Brain microvascular endothelial cell (primary cell): ENCODE results near the gene USP27X.

Experiments used
- DNase-seq: peaks from one replicate; pipeline ENCODE4 v3.0.0-alpha.2; 2020
- H3K27ac ChIP-seq: fragments of 250-450 bp; sonication (Bioruptor Pico); 2 replicates; pipeline ENCODE4 v1.5.1; 2020; ENCODE audit warnings: mild to moderate bottlenecking, moderate library complexity
- H3K27me3 ChIP-seq: fragments of 250-450 bp; sonication (Bioruptor Pico); replicated peaks from 2 replicates; pipeline ENCODE4 v1.5.1; 2020; ENCODE audit warnings: mild to moderate bottlenecking
- H3K36me3 ChIP-seq: fragments of 250-450 bp; sonication (Bioruptor Pico); replicated peaks from 2 replicates; pipeline ENCODE4 v1.5.1; 2020; ENCODE audit warnings: mild to moderate bottlenecking
- H3K4me3 ChIP-seq: 2 replicates; pipeline ENCODE4 v1.5.1; 2011; ENCODE audit warnings: low read depth, mild to moderate bottlenecking, control low read depth, low read length, moderate library complexity
- in situ Hi-C: cut with HindIII; loops from 2 replicates; pipeline ENCODE4 v1.10.0; 2017; ENCODE audit warnings: low sequenced_read_pairs, low pct_ligation_motif_present
- TF ChIP-seq, protein P1 (sequence below): IDR thresholded peaks from 2 replicates; pipeline ENCODE4 v1.5.1; 2011; ENCODE audit warnings: low read depth, mild to moderate bottlenecking, moderate library complexity, low read length, control low read depth, inconsistent platforms; ENCODE audit errors: missing control alignments

Gene USP27X

DNA sequence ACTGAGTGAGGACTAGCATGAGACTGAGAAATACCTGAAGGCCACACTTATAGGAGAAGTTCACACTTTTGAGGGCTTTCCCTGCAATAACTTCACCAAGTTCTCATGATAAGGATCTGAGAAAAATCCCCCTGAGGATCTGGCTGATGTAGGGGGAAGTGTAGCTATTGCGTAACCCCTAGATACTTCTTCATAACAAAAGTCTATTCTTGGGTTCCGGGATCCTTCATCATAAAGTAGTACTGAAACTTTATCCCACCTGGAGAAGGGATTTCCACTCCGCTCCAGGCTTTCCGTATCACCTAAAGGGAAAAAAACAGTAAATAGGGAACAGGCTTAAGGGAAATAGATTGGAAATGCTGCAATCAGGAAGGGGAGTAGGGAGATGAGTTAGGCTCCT, 13.3 kb downstream of the USP27X start:
- in situ Hi-C loops: no loop called here
- Histone ChIP-seq H3K27ac (no peak overlapping the region), H3K4me3 (no peak overlapping the region), H3K27me3 (no peaks in the 10 kb centered on the region), H3K36me3 (no peaks in the 10 kb centered on the region)
- DNase-seq: no peak
- TF ChIP-seq, protein P1, sequence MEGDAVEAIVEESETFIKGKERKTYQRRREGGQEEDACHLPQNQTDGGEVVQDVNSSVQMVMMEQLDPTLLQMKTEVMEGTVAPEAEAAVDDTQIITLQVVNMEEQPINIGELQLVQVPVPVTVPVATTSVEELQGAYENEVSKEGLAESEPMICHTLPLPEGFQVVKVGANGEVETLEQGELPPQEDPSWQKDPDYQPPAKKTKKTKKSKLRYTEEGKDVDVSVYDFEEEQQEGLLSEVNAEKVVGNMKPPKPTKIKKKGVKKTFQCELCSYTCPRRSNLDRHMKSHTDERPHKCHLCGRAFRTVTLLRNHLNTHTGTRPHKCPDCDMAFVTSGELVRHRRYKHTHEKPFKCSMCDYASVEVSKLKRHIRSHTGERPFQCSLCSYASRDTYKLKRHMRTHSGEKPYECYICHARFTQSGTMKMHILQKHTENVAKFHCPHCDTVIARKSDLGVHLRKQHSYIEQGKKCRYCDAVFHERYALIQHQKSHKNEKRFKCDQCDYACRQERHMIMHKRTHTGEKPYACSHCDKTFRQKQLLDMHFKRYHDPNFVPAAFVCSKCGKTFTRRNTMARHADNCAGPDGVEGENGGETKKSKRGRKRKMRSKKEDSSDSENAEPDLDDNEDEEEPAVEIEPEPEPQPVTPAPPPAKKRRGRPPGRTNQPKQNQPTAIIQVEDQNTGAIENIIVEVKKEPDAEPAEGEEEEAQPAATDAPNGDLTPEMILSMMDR: no peak

DNA sequence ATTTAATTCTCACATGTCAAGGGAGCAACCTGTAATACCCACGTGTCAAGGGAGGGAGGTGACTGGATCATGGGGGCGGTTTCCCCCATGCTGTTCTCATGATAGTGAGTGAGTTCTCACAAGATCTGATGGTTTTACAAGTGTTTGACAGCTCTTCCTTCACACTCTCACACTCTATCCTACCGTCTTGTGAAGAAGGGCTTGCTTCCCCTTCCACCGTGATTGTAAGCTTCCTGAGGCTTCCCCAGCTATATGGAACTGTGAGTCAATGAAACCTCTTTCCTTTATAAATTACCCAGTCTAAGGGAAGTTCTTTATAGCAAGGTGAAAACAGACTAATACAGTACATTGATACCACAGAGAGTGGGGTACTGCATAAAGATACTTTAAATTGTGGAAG, 17.7 kb downstream of the USP27X start:
- in situ Hi-C loops: no loop called here
- TF ChIP-seq, protein P1: no peak
- Histone ChIP-seq H3K27ac (no peak overlapping the region), H3K36me3 (no peaks in the 10 kb centered on the region), H3K4me3 (no peak overlapping the region), H3K27me3 (no peaks in the 10 kb centered on the region)
- no peak for DNase-seq

DNA sequence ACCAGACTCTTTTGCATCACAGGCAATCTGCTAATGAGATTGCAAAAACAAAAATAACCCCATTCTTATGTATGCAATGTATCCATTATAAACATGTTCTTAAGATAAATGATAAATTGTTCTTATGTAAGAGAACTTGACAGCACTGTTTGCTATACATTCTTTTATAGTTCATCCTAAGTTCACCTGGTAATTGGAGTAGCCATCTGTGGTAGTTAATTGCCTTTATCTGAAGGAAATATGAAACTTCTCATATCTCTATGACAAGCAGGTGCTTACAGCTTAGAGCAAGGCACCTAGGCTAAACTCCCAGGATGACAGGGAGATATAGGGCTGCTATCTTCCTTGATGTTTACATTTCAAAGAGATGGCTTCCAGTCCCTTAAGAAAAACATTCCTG, 21.8 kb downstream of the USP27X start:
- no peak overlapping the region for H3K4me3 ChIP-seq
- no peaks in the 10 kb centered on the region for H3K36me3 ChIP-seq
- no peaks in the 10 kb centered on the region for H3K27me3 ChIP-seq
- H3K27ac ChIP-seq: no peak overlapping the region
- in situ Hi-C loops: no loop called here
- TF ChIP-seq, protein P1: no peak
- no peak for DNase-seq

DNA sequence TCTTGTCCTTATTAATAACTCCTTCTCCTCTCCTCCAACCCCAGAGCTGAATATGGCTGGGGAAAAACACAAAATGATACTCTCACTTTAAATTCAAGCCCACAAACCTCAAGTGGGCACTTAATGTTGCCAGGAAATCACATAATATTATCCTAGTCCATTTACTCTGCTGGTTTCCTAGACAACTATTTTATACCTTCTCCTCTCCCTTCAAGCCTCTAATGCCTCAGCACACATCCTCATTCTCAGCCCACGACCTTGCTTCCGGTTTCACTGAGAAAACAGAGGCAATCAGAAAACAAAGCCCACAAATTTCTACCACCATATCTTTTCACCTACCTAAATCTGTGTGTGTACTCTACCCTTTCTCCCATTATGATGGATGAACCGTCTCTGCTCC, 31.1 kb downstream of the USP27X start:
- H3K36me3 ChIP-seq: no peaks in the 10 kb centered on the region
- in situ Hi-C loops: no loop called here
- DNase-seq: no peak
- no peak overlapping the region for H3K4me3 ChIP-seq
- H3K27ac ChIP-seq: no peak overlapping the region
- no peaks in the 10 kb centered on the region for H3K27me3 ChIP-seq
- TF ChIP-seq, protein P1: no peak

DNA sequence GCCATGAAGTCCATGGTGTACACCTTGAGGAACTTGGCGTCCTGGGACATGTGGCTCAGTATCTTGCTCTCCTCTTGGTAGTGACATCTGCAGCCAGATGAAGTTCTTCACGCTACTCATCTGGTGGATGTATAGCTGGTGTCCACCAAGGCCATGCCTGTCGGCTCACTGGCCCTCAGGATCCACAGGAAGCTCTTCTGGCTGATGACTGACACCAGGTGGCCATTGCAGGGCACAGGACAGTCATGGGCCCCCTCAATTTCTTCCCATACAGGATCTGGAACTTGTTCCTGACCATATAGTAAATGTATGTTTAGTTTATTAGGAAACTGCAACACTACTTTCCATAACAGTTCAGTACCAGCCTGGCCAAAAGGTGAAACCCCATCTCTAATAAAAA, 32.8 kb downstream of the USP27X start:
- no peak overlapping the region for H3K4me3 ChIP-seq
- no peaks in the 10 kb centered on the region for H3K36me3 ChIP-seq
- no peak overlapping the region for H3K27ac ChIP-seq
- TF ChIP-seq, protein P1: no peak
- in situ Hi-C loops: no loop called here
- H3K27me3 ChIP-seq: no peaks in the 10 kb centered on the region
- DNase-seq: no peak

DNA sequence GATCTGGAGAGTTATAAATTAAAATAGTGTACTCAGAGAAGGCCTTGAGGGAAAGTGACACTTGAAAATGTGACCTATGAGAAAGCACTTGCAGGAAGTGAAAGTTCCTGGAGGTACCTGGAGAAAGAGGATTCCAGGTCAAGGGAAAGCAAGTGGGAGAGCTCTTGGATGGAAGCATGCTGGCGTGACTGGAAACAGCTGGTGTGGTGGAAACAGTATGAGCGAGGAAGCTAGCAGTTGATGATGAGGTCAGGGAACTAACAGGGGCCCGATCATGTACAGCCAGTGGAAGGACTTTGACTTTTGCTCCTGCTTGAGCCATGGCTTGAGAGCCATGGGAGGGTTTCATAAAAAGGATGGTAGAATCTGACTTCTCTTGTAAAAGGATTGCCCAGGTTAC, 33.6 kb downstream of the USP27X start:
- DNase-seq: no peak
- no peak overlapping the region for H3K27ac ChIP-seq
- H3K4me3 ChIP-seq: no peak overlapping the region
- no peaks in the 10 kb centered on the region for H3K27me3 ChIP-seq
- TF ChIP-seq, protein P1: no peak
- H3K36me3 ChIP-seq: no peaks in the 10 kb centered on the region
- in situ Hi-C loops: no loop called here
